ENCODE data around the gene PARD3. TPM values are rescaled to one million over a fixed set of nuclear protein-coding genes. Genes with fewer than 3 reads are reported as not detected.
"Not testable (repeated sequence)": the region's sequence is repeated elsewhere in the genome, so short reads cannot be mapped to it uniquely, and the experiment has no call there.

The PARD3 gene
- total RNA-seq, 2 donors from 2014 or later: 1.4 to 2.7 TPM

DNA sequence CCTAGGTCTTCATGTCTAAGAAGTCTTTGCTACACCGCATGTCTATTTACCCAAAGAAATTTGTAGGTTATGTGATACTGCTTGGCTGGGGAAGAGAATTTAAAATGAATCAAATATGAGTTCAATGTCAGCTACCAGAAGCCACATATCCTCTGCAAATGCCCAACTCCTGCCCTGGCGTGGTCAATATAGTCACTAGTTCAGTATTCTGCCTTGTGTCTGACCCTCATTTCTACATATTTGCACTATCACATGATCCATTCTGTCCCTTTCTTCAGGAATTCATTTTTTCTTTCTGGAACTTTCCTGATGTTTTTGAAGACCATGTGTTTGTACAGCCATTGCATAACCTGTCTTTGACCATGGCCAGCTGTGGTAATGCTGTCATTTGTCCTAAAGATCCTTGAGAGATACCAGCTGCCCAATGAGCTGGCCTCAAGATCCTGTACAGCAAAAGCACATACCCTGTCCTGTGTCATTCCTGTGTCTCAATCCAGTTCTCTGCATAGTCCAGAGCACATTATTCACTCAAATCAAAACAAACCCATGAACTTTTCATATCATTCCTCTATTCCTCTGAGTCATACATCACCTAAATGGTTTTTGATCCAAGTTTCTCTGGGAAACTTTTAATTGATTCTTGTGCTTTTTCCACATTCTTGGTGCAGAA is 524.5 kb downstream of the PARD3 start:
- H3K27ac Mint-ChIP-seq: no peak overlapping the region
- DNase-seq (ENCODE audit: low spot score in 2 of 2): no peak
- no peak for ATAC-seq
- H3K36me3 Mint-ChIP-seq: peaks cover 0 to 9% of the 10 kb centered on the region in 2 donors
- peaks cover 6 to 7% of the 10 kb centered on the region in 2 donors for H3K9me3 Mint-ChIP-seq

DNA sequence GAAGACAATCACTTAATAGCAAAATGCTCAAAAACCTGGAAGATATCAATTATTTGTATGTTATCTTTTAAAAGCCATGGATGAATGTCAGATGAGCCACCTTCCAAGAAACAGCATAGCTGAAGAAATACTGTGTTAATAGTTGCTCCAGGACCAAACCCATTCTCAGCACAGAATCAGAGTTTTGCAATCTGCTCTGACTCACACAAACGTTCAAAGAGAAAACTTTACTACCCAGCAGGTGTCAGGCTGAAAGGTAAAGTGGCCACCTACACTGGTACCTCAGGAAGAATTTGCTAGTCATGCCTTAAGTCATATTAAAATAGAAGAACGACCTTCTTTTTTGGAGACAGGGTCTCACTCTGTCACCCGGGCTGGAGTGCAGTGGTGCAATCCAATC is 526.5 kb downstream of the PARD3 start:
- Mint-ChIP-seq H3K27ac (no peak overlapping the region), H3K9me3 (peaks cover 6 to 7% of the 10 kb centered on the region in 2 donors), H3K36me3 (no peaks in the 10 kb centered on the region)
- DNase-seq (ENCODE audit: low spot score in 2 of 2) (no peak), ATAC-seq (no peak)

GRCh38 chr10:34286136-34286739 is 528.9 kb downstream of the PARD3 start:
- no peak for ATAC-seq
- Mint-ChIP-seq H3K9me3 (peaks cover 6 to 7% of the 10 kb centered on the region in 2 donors), H3K27ac (no peak overlapping the region), H3K36me3 (no peaks in the 10 kb centered on the region)
- DNase-seq (ENCODE audit: low spot score in 2 of 2): no peak

DNA sequence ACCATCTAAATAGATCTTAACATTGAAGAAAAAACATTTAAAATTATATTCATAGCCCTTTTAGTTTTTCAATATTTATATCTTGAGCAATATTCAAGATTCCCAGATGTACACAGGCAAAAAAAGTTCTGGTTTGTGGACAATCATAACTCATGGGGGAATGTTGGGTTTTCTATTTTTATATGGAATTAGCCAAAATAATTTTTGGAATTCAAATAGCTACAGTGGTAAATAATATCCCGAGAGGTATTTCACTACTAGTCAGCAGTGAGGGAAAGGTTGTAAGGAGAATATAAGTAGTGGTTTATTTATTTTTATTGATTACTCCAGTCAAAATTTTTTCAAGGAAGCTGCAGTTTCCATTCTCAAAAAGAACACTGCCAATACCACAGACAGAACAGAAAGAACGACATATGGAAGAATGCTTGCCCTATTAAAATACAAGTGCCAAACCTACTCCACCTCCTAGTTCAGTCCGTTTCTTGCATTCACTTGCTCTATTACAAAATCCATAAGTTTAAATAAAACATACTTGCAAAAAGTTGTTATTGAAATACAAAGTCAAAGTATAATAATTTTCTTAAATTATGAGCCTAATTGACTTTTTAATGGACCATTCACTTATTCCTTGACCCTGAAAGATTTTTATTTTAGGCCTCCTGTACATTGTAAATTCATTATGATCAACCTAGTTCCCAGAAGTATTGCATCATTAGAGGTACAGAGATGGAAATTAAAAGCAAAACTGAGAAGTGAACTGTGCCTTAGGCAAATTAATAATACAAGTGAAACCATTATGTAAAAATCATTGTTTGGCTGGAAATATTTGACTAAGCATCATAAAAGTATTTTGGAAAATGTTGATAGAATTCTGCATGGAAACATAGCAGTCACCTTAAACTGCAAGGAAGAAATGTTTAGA is 533.2 kb downstream of the PARD3 start:
- Mint-ChIP-seq H3K36me3 (no peaks in the 10 kb centered on the region), H3K9me3 (peaks cover 6 to 11% of the 10 kb centered on the region in 2 donors), H3K27ac (peak overlapping the region in 1 of 2 donors; percentile 82)
- DNase-seq (ENCODE audit: low spot score in 2 of 2) (no peak), ATAC-seq (peak in 1 of 2 donors; percentile 67)

- peak overlapping the region in 1 of 2 donors; percentile 48 for H3K27ac Mint-ChIP-seq
- ATAC-seq: peak in 1 of 2 donors; percentile 79
Observed at GRCh38 chr10:34280599-34281374, 534.3 kb downstream of the PARD3 start.

DNA sequence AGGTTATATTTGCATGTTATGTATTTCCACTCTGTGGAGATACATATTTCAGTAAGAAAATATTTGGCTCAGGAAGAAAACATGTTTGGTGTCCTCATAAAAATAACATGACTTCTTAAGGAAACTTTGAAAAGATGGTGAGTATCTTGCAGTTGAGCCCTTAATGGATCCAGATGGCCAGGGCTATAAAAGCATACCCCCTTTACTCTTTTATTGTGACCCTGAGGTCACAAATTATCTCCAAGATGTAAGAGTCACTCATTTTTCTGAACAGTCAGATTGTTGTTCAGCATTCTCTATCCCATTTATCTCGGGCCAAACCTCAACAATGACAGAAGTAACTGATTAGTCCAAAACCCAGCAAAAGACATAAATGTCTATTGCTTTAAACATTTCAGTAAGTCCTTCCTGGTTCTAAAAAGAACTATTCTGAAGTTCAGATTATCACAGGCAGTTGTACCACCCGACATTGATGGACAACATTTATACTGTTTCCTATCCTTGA is 539.4 kb downstream of the PARD3 start:
- Mint-ChIP-seq H3K27ac (no peak overlapping the region), H3K9me3 (peaks cover 0 to 4% of the 10 kb centered on the region in 2 donors), H3K36me3 (no peaks in the 10 kb centered on the region)
- no peak for DNase-seq (ENCODE audit: low spot score in 2 of 2)
- ATAC-seq: no peak

More at GRCh38 chr10:34280599-34281374, 534.3 kb downstream of the PARD3 start:
- no peak for DNase-seq (ENCODE audit: low spot score in 2 of 2)
- no peaks in the 10 kb centered on the region for H3K36me3 Mint-ChIP-seq
- H3K9me3 Mint-ChIP-seq: peaks cover 0 to 4% of the 10 kb centered on the region in 2 donors

GRCh38 chr10:34274906-34275305 is 540.2 kb downstream of the PARD3 start:
- ATAC-seq (no peak), DNase-seq (ENCODE audit: low spot score in 2 of 2) (no peak)
- H3K27ac Mint-ChIP-seq: no peak overlapping the region
- H3K36me3 Mint-ChIP-seq: no peaks in the 10 kb centered on the region
- peaks cover 0 to 4% of the 10 kb centered on the region in 2 donors for H3K9me3 Mint-ChIP-seq

DNA sequence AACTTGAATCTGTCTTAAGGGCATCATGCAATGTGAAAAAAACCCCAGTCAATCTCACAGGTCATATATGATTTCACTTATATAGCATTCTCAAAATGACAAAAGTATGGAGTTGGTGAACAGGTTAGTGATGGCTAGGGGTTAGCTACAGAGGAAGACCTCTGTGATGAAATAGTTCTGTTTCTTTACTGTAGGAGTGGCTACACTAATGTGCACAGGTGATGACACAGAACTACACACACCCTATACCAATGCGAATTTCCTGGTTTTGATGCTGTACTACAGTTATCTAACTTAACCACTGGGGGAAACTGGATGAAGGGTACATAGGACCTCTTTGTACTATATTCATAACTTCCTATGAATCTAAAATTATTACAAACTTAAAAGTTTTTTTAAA is 541.8 kb downstream of the PARD3 start:
- DNase-seq (ENCODE audit: low spot score in 2 of 2) (no peak), ATAC-seq (peak in 1 of 2 donors; percentile 63)
- H3K27ac Mint-ChIP-seq: no peak overlapping the region
- no peaks in the 10 kb centered on the region for H3K36me3 Mint-ChIP-seq
- H3K9me3 Mint-ChIP-seq: peaks cover 0 to under 1% of the 10 kb centered on the region in 2 donors

GRCh38 chr10:34272316-34272715 is 542.8 kb downstream of the PARD3 start:
- no peaks in the 10 kb centered on the region for H3K36me3 Mint-ChIP-seq
- peaks cover 0 to 4% of the 10 kb centered on the region in 2 donors for H3K9me3 Mint-ChIP-seq
- no peak for DNase-seq (ENCODE audit: low spot score in 2 of 2)
- H3K27ac Mint-ChIP-seq: no peak overlapping the region
- no peak for ATAC-seq

DNA sequence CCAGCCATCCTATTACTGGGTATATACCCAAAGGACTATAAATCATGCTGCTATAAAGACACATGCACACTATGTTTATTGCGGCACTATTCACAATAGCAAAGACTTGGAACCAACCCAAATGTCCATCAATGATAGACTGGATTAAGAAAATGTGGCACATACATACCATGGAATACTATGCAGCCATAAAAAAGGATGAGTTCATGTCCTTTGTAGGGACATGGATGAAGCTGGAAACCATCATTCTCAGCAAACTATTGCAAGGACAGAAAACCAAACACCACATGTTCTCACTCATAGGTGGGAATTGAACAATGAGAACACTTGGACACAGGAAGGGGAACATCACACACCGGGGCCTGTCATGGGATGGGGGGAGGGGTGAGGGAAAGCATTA is 546.7 kb downstream of the PARD3 start:
- DNase-seq (ENCODE audit: low spot score in 2 of 2); H3K27ac Mint-ChIP-seq; H3K9me3 Mint-ChIP-seq; ATAC-seq; H3K36me3 Mint-ChIP-seq: not testable (repeated sequence)

- peaks cover 0 to 3% of the 10 kb centered on the region in 2 donors for H3K9me3 Mint-ChIP-seq
- H3K36me3 Mint-ChIP-seq: no peaks in the 10 kb centered on the region
- DNase-seq (ENCODE audit: low spot score in 2 of 2) (no peak), ATAC-seq (no peak)
- H3K27ac Mint-ChIP-seq: no peak overlapping the region
Observed at GRCh38 chr10:34262985-34263384, 552.1 kb downstream of the PARD3 start.

GRCh38 chr10:34260904-34261303 is 554.2 kb downstream of the PARD3 start:
- Mint-ChIP-seq H3K9me3 (no peaks in the 10 kb centered on the region), H3K27ac (no peak overlapping the region)

GRCh38 chr10:34256216-34256615 is 558.9 kb downstream of the PARD3 start:
- Mint-ChIP-seq H3K36me3 (no peaks in the 10 kb centered on the region), H3K9me3 (no peaks in the 10 kb centered on the region), H3K27ac (no peak overlapping the region)
- no peak for ATAC-seq
- no peak for DNase-seq (ENCODE audit: low spot score in 2 of 2)

More at GRCh38 chr10:34260904-34261303, 554.2 kb downstream of the PARD3 start:
- ATAC-seq (no peak), DNase-seq (ENCODE audit: low spot score in 2 of 2) (no peak)
- H3K36me3 Mint-ChIP-seq: no peaks in the 10 kb centered on the region

DNA sequence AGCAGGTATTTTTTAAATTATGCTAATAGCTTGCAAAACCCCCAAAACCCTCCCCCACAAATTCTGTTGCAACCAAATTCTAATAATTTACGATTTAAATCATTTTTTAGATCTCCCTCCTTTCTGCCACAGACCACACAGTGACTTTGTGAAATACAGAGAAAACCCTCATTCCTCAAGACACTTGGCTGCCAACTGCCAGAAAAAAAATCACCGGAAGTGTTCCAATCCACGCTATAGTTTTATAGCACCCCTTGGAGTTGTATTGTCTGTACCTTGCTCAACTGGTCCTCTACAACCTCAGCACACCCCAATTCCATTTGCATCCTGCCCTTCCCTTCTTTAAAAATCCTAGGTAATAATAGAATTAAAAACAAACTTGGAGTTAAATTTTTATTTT is 560.1 kb downstream of the PARD3 start:
- Mint-ChIP-seq H3K9me3 (no peaks in the 10 kb centered on the region), H3K36me3 (no peaks in the 10 kb centered on the region), H3K27ac (no peak overlapping the region)
- no peak for ATAC-seq
- no peak for DNase-seq (ENCODE audit: low spot score in 2 of 2)

DNA sequence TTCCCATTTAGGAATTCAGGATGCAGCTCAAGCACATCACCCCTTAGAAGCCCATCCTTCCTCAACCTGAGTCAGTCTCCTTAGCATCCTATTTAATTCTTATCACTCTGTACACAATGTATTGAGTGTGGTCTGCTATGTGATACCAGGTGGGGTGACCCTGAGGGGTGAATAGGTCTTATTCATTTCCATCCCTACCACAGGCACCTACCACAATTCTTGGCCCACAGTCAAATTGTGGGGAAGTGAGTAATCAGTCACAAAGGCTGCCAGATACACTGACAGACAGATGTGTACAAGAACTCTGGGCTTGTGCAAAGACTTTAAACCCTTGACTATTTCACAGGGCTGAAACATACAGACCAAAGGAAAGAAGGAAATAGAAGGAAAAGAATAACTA is 560.5 kb downstream of the PARD3 start:
- Mint-ChIP-seq H3K9me3 (no peaks in the 10 kb centered on the region), H3K36me3 (no peaks in the 10 kb centered on the region), H3K27ac (no peak overlapping the region)
- DNase-seq (ENCODE audit: low spot score in 2 of 2) (peak in 1 of 2 donors; percentile 25), ATAC-seq (peak; percentile 66 to 98)

- Mint-ChIP-seq H3K36me3 (no peaks in the 10 kb centered on the region), H3K27ac (no peak overlapping the region), H3K9me3 (no peaks in the 10 kb centered on the region)
- DNase-seq (ENCODE audit: low spot score in 2 of 2) (no peak), ATAC-seq (no peak)
Observed at GRCh38 chr10:34252111-34252510, 563.0 kb downstream of the PARD3 start.

Data from activated naive CD4-positive, alpha-beta T cell treated with anti-CD3 and anti-CD28 coated beads, Interleukin-2, amount 50 U/mL, for 72 hours (primary cell).